Immature natural killer cell (primary cell): Measurements from ENCODE around the gene ATP6V0E1. TPM values are rescaled to one million over a fixed set of nuclear protein-coding genes. Genes with fewer than 3 reads are reported as not detected.

ENCODE experiments used
- DNase-seq, 3 donors: peaks; one replicate each; pipeline ENCODE4 v3.0.0; 2022; ENCODE audit warnings: mixed read lengths in 1 of 3
- H3K27ac Mint-ChIP-seq, 6 donors: one replicate each; pipeline ENCODE4 v1.8.0; 2020; ENCODE audit warnings: mixed read lengths in 6 of 6, mild to moderate bottlenecking in 5 of 6, inconsistent platforms in 4 of 6, moderate library complexity in 3 of 6
- H3K27me3 Mint-ChIP-seq, 3 donors: one replicate each; pipeline ENCODE4 v1.8.0; 2020 to 2021; ENCODE audit warnings: low read depth in 3 of 3, mild to moderate bottlenecking in 3 of 3, mixed read lengths in 3 of 3, moderate library complexity in 3 of 3, inconsistent platforms in 1 of 3
- H3K36me3 Mint-ChIP-seq, 3 donors: one replicate each; pipeline ENCODE4 v1.8.0; 2020; ENCODE audit warnings: mixed read lengths in 3 of 3, inconsistent platforms in 2 of 3, mild to moderate bottlenecking in 2 of 3
- H3K4me1 Mint-ChIP-seq, 2 donors: one replicate each; pipeline ENCODE4 v1.8.0; 2020; ENCODE audit warnings: inconsistent platforms in 2 of 2, mild to moderate bottlenecking in 2 of 2, mixed read lengths in 2 of 2, moderate library complexity in 1 of 2
- H3K4me3 Mint-ChIP-seq, 5 donors: one replicate each; pipeline ENCODE4 v1.8.0; 2020; ENCODE audit warnings: mild to moderate bottlenecking in 5 of 5, mixed read lengths in 5 of 5, inconsistent platforms in 3 of 5, moderate library complexity in 3 of 5
- H3K9me3 Mint-ChIP-seq, 6 donors: one replicate each; pipeline ENCODE4 v1.8.0; 2020; ENCODE audit warnings: mild to moderate bottlenecking in 6 of 6, mixed read lengths in 6 of 6, inconsistent platforms in 4 of 6, moderate library complexity in 3 of 6
- polyA plus RNA-seq, 3 donors: library from polyadenylated mRNA; unstranded; fragments of 300-500 nt; fragmentation: Illumina TruSeq; gene quantifications; one replicate each; pipeline ENCODE4 v1.2.3, GENCODE V29; 2021

The ATP6V0E1 gene
- polyA plus RNA-seq, 3 donors from 2014 or later = 474 to 487 (median 485) TPM

DNA sequence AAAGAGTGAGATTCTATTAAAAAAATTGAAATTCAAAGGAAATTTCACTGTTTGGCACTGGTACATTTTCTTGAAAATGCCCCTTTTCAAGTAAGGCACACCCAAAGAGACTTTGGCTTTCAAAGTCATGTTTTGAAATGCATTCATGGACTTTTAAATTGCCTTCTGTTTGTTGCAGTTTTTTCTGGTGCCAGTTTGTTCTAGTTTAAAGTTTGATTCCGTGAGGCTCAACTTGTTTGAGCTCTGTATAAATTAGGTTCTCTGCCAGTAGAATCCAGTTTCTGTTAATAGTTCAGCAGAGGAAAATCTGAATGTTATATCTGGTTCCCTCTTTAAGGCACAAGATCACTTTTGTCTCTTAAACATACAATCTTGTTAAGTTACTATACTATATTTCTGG lies 16.4 kb downstream of the ATP6V0E1 start:
- H3K27ac Mint-ChIP-seq = peak overlapping the region in 3 of 6 donors; percentile 41 to 61 (median 48)
- H3K36me3 Mint-ChIP-seq = peaks cover 0 to 17% (median 3%) of the 10 kb centered on the region in 3 donors
- H3K4me1 Mint-ChIP-seq = peaks cover 63 to 64% of the 10 kb centered on the region in 2 donors
- no peak for DNase-seq
- peak overlapping the region in 1 of 5 donors; percentile 26 for H3K4me3 Mint-ChIP-seq
- H3K9me3 Mint-ChIP-seq = no peaks in the 10 kb centered on the region
- peaks cover 0 to 3% (median 0%) of the 10 kb centered on the region in 3 donors for H3K27me3 Mint-ChIP-seq

DNA sequence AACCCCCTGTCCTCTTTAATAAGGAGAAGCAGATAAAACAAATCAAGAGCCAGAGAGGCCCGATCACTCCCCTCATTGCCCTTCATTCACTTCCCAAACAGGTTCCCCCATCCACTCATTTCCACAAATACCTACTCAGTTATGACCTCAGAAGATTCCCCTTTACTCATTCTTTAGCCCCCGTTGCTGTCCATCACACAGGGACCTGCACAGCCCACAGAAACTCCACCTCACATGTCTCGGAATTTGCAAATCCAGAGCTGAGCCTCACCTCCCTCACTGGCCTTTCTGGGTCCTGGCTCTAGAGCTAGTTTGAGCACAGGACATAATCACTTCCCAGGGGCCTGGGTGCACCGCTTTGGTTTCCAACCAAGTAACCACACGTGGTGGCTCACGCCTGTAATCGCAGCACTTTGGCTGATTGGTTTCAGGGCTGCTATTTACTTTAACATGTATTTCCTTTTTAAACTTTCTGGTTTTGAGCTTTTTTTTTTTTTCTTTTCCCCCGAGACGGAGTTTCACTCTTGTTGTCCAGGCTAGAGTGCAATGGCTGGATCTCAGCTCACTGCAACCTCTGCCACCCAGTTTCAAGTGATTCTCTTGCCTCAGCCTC lies 17.8 kb downstream of the ATP6V0E1 start:
- Mint-ChIP-seq H3K4me1 (peaks cover 70 to 75% of the 10 kb centered on the region in 2 donors), H3K36me3 (peaks cover 0 to 10% (median 3%) of the 10 kb centered on the region in 3 donors), H3K27me3 (peaks cover 0 to 3% (median 0%) of the 10 kb centered on the region in 3 donors), H3K9me3 (no peaks in the 10 kb centered on the region), H3K27ac (peak overlapping the region; percentile 59 to 92 (median 82)), H3K4me3 (peak overlapping the region; percentile 69 to 80 (median 76))
- DNase-seq = peak; percentile 53 to 64 (median 63)

DNA sequence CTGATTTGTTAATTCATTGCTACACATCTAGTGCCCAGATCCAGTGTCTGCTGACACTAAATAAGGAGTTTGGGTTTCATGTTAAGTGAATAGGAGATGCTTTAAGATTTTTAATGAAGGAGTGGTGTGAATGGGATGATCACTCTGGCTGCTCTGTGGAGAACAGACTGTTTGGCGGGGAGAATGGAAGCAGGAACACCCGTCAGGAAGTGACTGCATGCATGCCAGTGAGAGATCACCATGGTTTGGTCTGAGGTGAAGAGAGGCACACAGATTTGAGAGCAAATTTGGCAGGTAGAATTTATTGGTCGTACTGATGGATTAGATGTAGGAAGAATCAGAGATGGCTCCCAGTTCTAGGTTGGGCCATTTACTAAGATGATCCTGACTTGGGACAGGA lies 19.8 kb downstream of the ATP6V0E1 start:
- DNase-seq = no peak
- Mint-ChIP-seq H3K36me3 (peaks cover 0 to 3% (median 0%) of the 10 kb centered on the region in 3 donors), H3K4me3 (peak overlapping the region in 3 of 5 donors; percentile 3 to 15 (median 5)), H3K9me3 (no peaks in the 10 kb centered on the region), H3K27ac (peak overlapping the region; percentile 17 to 66 (median 42)), H3K4me1 (peaks cover 87 to 91% of the 10 kb centered on the region in 2 donors), H3K27me3 (peaks cover 0 to 3% (median 2%) of the 10 kb centered on the region in 3 donors)

DNA sequence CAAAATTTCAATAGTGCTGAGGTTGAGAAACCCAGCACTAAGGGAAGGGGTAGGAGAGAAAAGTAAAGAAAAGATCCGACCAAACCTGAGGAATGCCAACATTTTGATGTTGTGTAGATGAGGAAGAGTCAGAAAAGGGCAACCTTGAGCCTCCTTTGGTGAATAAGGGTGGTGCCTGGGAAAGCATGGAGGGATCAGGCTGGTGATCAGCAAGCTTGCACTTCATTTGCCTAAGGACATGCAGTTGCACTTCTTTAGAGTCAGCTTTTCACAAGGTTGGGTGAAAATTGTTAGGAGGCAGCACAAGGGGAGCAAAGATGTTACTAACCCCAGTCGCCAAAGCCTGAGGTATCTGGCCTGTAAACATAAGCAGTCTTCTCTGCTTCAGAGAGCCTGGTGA lies 20.4 kb downstream of the ATP6V0E1 start:
- DNase-seq = no peak
- Mint-ChIP-seq H3K36me3 (peaks cover 0 to 3% (median 0%) of the 10 kb centered on the region in 3 donors), H3K27me3 (peaks cover 0 to 3% (median 2%) of the 10 kb centered on the region in 3 donors), H3K27ac (peak overlapping the region; percentile 7 to 84 (median 50)), H3K4me3 (no peak overlapping the region), H3K4me1 (peaks cover 84 to 91% of the 10 kb centered on the region in 2 donors), H3K9me3 (no peaks in the 10 kb centered on the region)

DNA sequence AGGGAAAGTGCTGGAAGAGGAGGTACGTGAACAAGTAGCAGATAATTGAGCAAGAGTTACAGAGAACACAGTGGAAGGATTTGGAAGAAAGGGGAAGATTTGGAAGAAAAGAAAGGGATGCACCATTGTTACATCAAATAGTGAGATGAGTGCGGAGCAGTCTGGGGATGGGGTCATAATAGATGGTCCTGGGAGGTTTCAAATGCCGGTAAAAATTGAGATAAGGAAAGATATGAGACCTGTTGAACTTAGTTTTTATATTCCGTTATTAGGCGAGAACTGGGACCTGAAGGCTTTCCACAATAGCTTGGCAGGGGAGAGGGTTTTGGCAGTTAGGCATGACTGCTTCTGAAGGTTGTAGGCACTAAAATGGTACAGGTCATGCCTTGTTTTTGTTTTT lies 20.9 kb downstream of the ATP6V0E1 start:
- Mint-ChIP-seq H3K27me3 (peaks cover 0 to 3% (median 2%) of the 10 kb centered on the region in 3 donors), H3K4me1 (peaks cover 80 to 87% of the 10 kb centered on the region in 2 donors), H3K9me3 (no peaks in the 10 kb centered on the region), H3K4me3 (no peak overlapping the region), H3K27ac (peak overlapping the region in 5 of 6 donors; percentile 17 to 84 (median 56)), H3K36me3 (peaks cover 0 to 3% (median 0%) of the 10 kb centered on the region in 3 donors)
- DNase-seq = no peak

DNA sequence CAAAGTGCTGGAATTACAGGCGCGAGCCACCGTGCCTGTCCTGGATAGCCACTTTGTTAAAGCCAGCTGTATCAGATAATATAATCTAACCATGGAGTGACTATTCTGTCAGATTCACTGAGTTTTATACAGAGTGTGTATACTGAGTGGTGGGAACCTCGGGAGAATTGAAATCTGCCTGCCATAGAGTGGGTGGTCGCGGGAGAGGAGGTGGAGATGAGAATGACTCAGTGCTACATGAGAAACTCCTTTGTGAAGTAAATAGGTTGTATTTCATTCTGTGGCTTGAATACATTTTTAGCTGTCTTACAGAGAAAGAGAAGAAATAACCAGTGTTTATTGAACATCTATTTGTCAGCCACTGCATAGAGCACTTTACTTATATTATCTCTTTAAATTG lies 26.4 kb downstream of the ATP6V0E1 start:
- H3K27ac Mint-ChIP-seq = peak overlapping the region; percentile 6 to 80 (median 66)
- peaks cover 0 to 2% (median 0%) of the 10 kb centered on the region in 3 donors for H3K27me3 Mint-ChIP-seq
- peaks cover 49 to 65% of the 10 kb centered on the region in 2 donors for H3K4me1 Mint-ChIP-seq
- H3K4me3 Mint-ChIP-seq = peak overlapping the region in 3 of 5 donors; percentile 8 to 43 (median 30)
- no peaks in the 10 kb centered on the region for H3K36me3 Mint-ChIP-seq
- H3K9me3 Mint-ChIP-seq = no peaks in the 10 kb centered on the region
- no peak for DNase-seq

DNA sequence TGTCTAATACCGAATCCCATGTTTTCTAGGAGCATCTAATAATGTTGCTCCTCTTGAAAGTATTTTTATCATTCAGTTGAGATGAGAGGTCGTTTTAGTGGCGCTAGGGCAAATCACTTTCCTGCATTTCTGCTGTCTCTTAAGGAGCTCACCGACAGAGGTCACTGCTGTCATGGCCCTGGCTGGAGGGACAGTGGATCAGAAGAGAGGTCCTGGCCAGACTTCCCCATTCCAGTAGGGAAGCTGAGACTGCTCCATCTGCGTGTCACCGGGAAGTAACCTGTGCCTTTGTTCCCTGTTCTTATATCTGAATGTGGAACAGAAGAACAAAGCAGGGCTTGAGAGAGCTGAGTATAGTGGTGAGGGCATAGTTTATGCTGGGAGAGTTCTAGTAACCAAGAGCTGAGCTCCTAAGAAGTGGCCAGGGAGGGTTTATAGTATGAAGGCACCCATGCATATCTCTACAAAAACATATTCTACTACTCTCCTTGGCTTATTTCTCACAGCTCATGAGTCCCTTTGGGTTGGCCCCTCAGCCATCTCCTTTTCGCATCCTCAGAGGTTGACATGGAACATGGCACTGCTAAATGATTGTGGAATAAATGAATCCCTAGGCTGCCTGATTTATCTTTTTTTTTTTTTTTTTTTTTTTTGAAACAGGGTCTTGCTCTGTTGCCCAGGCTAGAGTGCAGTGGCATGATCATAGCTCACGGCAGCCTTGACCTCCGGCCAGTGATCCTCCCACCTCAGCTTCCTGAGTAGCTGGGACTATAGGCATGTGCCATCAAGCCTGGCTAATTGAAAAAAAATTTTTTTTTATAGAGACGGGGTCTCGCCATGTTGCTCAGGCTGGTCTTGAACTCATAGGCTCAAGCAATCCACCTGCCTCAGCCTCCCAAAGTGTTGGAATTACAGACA lies 27.2 kb downstream of the ATP6V0E1 start:
- peaks cover 0 to 2% (median 0%) of the 10 kb centered on the region in 3 donors for H3K27me3 Mint-ChIP-seq
- H3K9me3 Mint-ChIP-seq = no peaks in the 10 kb centered on the region
- H3K4me1 Mint-ChIP-seq = peaks cover 46 to 62% of the 10 kb centered on the region in 2 donors
- no peaks in the 10 kb centered on the region for H3K36me3 Mint-ChIP-seq
- no peak for DNase-seq
- H3K27ac Mint-ChIP-seq = peak overlapping the region; percentile 6 to 80 (median 66)
- H3K4me3 Mint-ChIP-seq = no peak overlapping the region

DNA sequence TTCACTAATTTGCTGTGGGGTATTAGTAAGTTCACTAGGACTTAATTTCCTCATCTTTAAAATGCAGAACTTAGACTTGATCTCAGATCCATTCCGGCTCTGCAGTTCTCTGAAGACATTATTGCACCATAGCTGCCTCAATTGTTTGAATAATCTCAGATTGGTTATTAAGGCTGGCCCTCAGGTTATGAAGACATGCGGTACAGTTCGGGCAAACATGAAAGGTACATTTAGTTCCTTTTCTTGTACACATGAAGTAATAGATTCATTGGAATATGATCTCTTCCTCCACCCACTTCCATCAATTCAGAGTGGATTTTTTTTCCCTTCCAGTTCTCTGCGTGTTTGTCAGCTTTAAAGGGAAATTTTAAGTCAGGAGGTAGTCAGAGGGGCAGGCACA lies 28.0 kb downstream of the ATP6V0E1 start:
- no peak overlapping the region for H3K4me3 Mint-ChIP-seq
- H3K4me1 Mint-ChIP-seq = peaks cover 53 to 63% of the 10 kb centered on the region in 2 donors
- H3K9me3 Mint-ChIP-seq = no peaks in the 10 kb centered on the region
- no peaks in the 10 kb centered on the region for H3K36me3 Mint-ChIP-seq
- DNase-seq = no peak
- H3K27ac Mint-ChIP-seq = peak overlapping the region in 2 of 6 donors; percentile 23 to 47
- H3K27me3 Mint-ChIP-seq = peaks cover 0 to 2% (median 2%) of the 10 kb centered on the region in 3 donors

DNA sequence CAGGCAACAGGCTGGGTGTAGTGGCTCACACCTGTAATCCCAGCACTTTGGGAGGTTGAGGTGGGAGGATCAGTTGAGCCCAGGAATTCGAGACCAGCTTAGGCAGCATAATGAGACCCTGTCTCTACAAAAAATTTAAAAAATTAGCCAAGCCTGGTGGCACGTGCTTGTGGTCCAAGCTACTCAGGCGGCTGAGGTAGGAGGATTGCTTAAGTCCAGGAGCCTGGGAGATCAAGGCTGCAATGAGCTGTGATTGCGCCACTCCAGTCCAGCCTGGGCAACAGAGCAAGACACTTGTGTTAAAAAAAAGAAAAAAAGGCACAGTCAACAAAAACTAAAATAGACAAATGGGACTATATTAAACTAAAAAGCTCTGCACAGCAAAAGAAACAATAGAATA lies 29.3 kb downstream of the ATP6V0E1 start:
- peak overlapping the region in 1 of 6 donors; percentile 34 for H3K27ac Mint-ChIP-seq

DNA sequence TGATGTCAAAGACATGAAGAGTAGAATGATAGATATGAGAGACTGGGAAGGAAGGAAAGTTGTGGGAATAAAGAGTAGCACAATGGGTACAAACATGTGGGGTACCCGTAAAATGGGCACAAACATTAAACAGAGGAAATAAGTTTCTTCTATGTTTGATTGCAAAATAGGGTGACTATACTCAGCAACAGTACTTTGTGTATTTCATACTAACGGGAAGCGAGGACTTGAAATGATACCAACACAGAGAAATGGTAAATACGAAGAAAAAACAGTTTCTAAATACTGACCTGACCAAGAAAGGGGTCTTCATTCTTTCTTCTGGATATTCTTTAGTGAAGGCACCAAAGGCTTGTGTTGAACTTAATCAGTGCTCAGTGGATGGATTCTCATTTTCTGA lies 31.1 kb downstream of the ATP6V0E1 start:
- H3K27me3 Mint-ChIP-seq = peaks cover 0 to 2% (median 0%) of the 10 kb centered on the region in 3 donors
- H3K36me3 Mint-ChIP-seq = no peaks in the 10 kb centered on the region
- H3K4me1 Mint-ChIP-seq = peaks cover 53 to 68% of the 10 kb centered on the region in 2 donors
- H3K27ac Mint-ChIP-seq = peak overlapping the region in 3 of 6 donors; percentile 1 to 43 (median 6)
- DNase-seq = no peak
- no peak overlapping the region for H3K4me3 Mint-ChIP-seq
- no peaks in the 10 kb centered on the region for H3K9me3 Mint-ChIP-seq

More for the DNA sequence above, 29.3 kb downstream of the ATP6V0E1 start:
- no peak for DNase-seq
- Mint-ChIP-seq H3K27me3 (peaks cover 0 to 2% (median 2%) of the 10 kb centered on the region in 3 donors), H3K4me3 (no peak overlapping the region), H3K9me3 (no peaks in the 10 kb centered on the region), H3K4me1 (peaks cover 50 to 60% of the 10 kb centered on the region in 2 donors), H3K36me3 (no peaks in the 10 kb centered on the region)

DNA sequence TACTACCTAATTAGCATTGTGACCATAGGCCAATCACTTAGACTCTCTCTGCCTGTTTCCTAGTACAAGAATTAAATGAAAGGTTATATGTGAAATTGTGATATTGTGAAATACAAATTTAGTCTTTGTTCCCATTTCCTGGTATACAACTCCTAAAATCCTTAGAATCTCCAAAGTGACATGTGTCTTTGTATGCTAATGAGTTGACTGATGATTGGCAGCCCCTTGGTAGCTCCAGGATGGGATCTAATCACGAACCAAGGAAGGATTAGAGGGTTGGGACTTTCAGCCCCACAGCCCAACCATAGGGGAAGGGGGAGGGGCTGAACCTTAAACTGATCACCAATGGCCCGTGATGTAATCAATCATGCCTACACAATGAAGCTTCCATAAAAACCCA lies 31.6 kb downstream of the ATP6V0E1 start:
- no peaks in the 10 kb centered on the region for H3K36me3 Mint-ChIP-seq
- H3K4me1 Mint-ChIP-seq = peaks cover 54 to 68% of the 10 kb centered on the region in 2 donors
- peak overlapping the region in 1 of 6 donors; percentile 23 for H3K27ac Mint-ChIP-seq
- peaks cover 0 to 2% (median 0%) of the 10 kb centered on the region in 3 donors for H3K27me3 Mint-ChIP-seq
- DNase-seq = no peak
- no peaks in the 10 kb centered on the region for H3K9me3 Mint-ChIP-seq
- no peak overlapping the region for H3K4me3 Mint-ChIP-seq

DNA sequence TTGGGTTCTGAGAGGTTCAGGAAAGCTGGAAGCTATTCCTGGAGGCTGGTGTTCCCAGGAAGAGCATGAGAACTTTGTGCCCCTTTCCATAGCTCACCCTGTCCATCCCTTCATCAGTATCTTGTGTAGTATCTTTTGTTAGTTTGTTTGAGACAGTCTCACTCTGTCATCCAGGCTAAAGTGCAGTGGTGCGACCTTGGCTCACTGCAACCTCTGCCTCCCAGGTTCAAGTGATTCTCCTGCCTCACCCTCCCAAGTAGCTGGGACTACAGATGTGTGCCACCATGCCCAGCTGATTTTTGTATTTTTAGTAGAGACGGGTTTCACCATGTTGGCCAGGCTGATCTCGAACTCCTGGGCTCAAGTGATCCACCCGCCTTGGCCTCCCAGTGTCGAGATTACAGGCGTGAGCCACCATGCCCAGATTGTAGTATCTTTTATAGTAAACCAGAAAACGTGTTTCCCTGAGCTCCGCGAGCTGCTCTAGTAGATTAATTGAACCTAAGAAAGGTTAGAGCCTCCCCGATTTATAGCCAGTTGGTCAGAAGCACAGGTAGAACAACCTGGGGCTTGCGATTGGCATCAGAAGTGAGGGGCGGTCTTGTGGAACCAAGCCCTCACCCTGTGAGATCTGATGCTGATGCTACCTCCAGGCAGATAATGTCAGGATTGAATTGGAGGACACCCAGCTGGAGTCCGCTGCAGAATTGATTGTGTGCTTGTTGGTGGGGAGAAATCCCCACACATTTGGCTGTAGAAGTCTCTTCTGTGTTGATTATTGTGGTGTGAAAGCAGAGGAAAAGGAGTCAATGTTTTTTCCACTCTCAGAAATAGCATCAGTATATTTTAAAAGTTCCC lies 32.3 kb downstream of the ATP6V0E1 start:
- no peak for DNase-seq
- Mint-ChIP-seq H3K27ac (peak overlapping the region in 2 of 6 donors; percentile 2 to 12), H3K4me1 (peaks cover 49 to 68% of the 10 kb centered on the region in 2 donors), H3K27me3 (peaks cover 0 to 2% (median 0%) of the 10 kb centered on the region in 3 donors), H3K4me3 (no peak overlapping the region), H3K36me3 (no peaks in the 10 kb centered on the region), H3K9me3 (no peaks in the 10 kb centered on the region)

DNA sequence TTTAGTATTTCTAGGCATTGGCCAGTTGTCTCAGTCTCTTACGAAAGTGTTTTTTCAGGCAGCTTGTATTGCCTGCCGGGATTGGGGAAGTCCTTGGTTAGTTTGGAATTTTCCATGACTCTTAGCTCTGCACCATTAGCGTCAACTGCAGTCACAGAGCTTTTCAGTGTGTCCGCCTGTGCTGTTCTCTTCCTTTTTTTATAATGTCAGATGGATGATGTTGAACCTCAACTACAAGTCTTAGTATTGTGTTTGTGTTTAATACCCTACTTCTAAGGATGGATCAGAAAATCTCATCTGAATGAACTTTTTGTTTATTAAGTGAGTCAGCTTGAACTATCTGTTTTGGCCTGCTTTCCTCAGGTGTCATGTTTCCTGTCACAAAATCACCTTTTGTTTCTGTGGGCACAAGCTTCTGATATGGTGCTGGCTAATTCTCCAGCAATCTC lies 33.1 kb downstream of the ATP6V0E1 start:
- Mint-ChIP-seq H3K4me1 (peaks cover 46 to 68% of the 10 kb centered on the region in 2 donors), H3K27ac (peak overlapping the region; percentile 2 to 74 (median 14)), H3K36me3 (peaks cover 0 to 6% (median 0%) of the 10 kb centered on the region in 3 donors), H3K27me3 (peaks cover 0 to 2% (median 0%) of the 10 kb centered on the region in 3 donors), H3K4me3 (no peak overlapping the region), H3K9me3 (no peaks in the 10 kb centered on the region)
- no peak for DNase-seq
